Epithelial cell of proximal tubule (primary cell): ENCODE data around the gene SPPL2B. TPM values are rescaled to one million over a fixed set of nuclear protein-coding genes. Genes with fewer than 3 reads are reported as not detected.
A peak's percentile ranks its signal among the peaks of the same experiment; 100 is the strongest.

ENCODE experiments used
- DNase-seq: peaks from one replicate; pipeline ENCODE4 v3.0.0-alpha.2; 2011; ENCODE audit warnings: low read depth
- H3K4me3 ChIP-seq: 2 replicates; pipeline ENCODE4 v1.5.1; 2011; ENCODE audit warnings: low read depth, mild to moderate bottlenecking, low read length
- CTCF ChIP-seq: conservative IDR thresholded peaks from 2 replicates; pipeline ENCODE4 v1.5.1; 2012; ENCODE audit warnings: low read depth, mild to moderate bottlenecking, low read length
- total RNA-seq: library from RNA; depleted of rRNA; stranded (reverse); fragments of >200 nt; gene quantifications from 2 replicates; pipeline ENCODE4 v1.2.3, GENCODE V29; 2015

SPPL2B gene
- total RNA-seq, 1 donor from 2014 or later = 30.6 TPM

DNA sequence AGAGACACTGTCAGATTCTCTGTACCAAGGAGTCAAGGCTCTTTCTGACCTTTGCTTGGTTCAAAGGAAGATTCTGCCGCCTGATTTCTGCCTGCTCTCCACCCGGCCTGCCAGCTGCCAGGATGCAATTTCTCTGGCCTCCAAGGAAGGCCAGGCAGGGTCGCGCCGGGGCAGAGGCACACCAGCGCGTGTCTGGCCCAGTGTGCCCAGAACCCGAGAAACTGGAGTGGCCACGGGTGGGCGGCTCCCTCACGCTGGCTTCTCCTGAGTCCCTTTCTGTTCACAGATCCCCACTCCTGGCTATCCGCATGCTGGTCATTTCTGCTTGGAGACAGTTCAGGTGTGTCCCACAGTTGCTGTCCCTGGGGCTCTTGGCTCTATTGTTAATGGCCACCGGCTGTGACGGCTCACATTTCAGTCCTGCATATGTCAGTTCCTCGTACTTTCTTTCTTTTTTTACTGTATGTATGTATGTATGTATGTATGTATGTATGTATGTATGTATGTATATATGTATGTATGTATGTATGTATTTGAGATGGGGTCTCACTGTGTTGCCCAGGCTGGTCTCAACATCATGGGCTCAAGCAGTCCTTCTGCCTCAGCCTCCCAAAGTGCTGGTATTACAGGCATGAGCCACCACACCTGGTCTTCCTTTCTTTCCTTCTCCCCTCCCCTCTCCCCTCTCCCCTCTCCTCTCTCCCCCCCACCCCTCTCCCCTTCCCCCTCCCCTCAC is 48.5 kb downstream of the SPPL2B start:
- H3K4me3 ChIP-seq = no peak overlapping the region
- no peak for TF ChIP-seq CTCF
- no peak for DNase-seq

DNA sequence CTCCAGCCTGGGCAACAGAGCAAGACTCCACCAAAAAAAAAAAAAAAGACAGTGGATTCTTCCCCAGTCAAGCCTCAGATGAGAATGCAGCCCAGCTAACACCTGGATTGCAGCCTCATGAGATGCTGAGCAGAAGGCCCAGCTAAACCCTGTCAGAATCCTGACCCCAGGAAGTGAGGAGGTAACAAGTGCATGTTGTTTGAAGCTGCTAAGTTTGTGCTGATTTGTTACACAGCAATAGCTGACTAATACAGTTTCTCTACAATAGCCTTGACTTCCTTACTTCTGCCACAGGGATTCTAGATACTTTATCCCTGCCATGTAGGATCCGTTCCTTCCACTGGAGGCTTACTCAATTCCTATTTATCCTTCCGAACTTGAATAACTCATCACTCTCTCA is 52.1 kb downstream of the SPPL2B start:
- TF ChIP-seq CTCF = no peak
- DNase-seq = no peak
- no peak overlapping the region for H3K4me3 ChIP-seq

DNA sequence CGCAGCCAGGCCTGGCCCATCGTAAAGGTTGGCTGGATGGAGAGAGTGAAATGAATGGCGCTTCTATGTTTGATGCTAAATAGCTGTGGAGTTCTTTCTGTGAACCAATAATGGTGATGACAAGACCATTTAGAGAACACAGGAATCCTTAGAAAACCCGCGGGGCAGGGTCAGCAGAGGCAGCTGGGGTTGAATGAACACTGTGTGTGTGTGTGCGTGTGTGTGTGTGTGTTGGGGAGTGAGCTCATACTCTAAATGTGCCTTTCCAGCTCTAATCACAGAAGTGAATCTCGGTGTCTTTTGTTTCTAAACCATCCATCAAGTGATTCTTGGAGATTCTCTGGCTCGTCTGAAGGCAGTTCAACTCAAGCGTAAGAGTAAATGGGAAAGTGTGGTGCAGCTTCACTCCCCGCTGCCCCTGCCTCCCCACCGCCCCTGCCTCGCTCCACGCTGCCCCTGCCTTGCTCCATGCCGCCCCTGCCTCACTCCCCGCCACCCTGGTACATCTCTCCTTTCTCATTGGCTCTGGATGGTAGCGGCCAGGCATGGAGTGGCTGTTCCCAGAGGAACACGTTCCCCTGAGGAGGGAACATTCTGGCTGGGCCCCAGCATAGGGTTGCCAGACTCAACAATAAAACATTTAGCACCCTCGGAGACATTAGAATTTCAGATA is 52.8 kb downstream of the SPPL2B start:
- DNase-seq = no peak
- no peak overlapping the region for H3K4me3 ChIP-seq
- no peak for TF ChIP-seq CTCF

- no peak for DNase-seq
- H3K4me3 ChIP-seq = no peak overlapping the region
- TF ChIP-seq CTCF = no peak
These were observed 54.2 kb downstream of the SPPL2B start for GRCh38 chr19:2382530-2383222.

- peak overlapping the region; percentile 36 for H3K4me3 ChIP-seq
- peak; percentile 68 for DNase-seq
- no peak for TF ChIP-seq CTCF
These were observed 56.7 kb downstream of the SPPL2B start for GRCh38 chr19:2385053-2385721.

GRCh38 chr19:2387367-2388288 is 59.1 kb downstream of the SPPL2B start:
- no peak for DNase-seq
- no peak for TF ChIP-seq CTCF

More at GRCh38 chr19:2387367-2388288, 59.1 kb downstream of the SPPL2B start:
- no peak overlapping the region for H3K4me3 ChIP-seq
